GM18858 (cell line): ENCODE results near the gene CHSY3.
"Not testable (repeated sequence)": the region's sequence is repeated elsewhere in the genome, so short reads cannot be mapped to it uniquely, and the experiment has no call there.

Experiments
- ATAC-seq: cut with Tn5 transposase; IDR thresholded peaks from one replicate; pipeline ENCODE4 v1.9.1; 2021; ENCODE audit not compliant: unreplicated experiment

The CHSY3 gene

DNA sequence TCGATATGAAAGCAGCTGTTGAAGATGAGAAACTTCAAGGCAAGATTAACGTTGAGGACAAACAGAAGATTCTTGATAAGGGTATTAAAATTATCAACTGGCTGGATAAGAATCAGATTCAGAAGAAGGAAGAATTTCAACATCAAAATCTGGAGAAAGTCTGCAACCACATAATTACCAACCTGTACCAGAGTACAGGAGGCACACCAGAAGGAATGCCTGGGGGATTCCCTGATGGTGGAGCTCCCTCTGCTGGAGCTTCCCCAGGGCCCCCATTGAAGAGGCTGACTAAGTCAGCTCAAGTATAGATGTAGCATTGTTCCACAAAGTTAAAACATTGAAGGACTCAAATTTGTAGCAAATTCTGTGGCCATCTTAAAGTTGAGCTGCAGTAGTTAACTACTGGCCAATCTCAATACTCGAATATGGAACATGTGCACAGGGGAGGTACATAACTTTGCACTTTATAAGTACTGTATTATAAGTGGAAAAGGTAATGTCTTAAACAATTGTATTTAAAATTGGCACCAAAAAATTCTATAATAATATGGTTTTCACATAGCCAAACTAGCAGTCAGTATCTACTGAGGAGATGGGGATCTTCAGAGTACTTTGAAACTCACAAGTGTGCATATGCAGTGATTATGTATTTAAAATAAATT is 237.5 kb downstream of the CHSY3 start:
- peak; percentile 59 for ATAC-seq

DNA sequence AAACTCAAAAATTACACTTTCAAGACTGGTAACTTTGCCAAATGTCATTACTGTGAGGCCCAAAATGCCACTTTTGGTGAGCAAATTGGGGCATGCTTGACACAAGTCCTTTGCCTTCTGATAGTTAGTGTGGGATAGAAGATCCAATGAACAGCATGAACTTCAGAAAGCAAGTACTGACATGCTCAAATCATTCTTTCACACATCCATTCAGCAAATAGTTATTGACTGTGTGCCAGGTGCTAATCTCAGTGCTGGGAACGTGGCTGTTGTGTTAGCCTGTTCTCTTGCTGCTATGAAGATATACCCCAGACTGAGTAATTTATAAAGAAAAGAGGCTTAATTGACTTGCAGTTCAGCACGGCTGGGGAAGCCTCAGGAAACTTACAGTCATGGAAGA is 247.0 kb downstream of the CHSY3 start:
- ATAC-seq: no peak

DNA sequence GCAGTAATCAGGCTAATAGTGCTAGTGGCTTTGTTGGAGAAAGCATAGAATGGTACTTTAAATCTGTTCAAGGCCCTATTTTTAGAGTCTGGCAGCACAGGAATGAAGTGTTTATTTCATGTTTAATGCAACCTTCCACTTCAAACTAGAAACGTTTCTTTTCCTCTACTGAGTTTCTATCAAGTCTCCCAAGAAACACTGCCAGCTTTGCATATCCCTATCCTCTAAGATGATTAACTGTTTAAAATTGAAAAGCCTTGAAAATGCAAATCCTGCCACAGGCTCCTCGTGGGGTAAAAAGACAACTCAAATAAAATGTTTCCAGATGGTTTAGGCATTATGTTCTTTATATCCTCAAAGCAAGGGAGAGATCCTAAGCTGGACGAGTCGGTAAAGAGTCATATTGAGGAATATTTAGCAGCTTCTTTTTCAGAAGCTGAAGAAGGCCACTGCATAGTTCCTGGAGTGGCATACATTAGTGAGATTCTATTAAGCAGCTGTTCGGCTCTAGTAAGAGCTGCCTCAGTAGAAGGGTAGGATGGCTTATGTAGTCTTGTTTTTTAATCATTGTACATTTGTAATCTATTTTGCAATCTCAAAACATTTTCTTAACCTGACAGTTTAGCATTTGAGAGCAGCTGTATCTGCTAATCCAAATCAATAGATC is 251.2 kb downstream of the CHSY3 start:
- no peak for ATAC-seq

DNA sequence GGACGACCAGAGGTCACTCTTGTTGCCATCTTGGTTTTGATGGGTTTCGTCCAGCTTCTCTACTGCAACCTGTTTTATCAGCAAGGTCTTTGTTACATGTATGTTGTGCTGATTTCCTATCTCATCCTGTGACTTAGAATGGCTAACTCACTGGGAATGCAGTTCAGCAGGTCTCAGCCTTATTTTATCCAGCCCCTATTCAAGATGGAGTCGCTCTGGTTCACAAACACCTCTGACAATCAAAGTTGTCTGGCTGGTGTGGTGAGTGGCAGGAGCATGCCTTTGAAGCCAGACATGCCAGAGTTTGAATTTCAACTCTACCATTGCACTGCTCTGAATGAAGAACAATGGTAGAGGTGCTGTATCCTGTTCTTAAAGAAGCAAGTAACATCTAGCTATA is 253.8 kb downstream of the CHSY3 start:
- no peak for ATAC-seq

DNA sequence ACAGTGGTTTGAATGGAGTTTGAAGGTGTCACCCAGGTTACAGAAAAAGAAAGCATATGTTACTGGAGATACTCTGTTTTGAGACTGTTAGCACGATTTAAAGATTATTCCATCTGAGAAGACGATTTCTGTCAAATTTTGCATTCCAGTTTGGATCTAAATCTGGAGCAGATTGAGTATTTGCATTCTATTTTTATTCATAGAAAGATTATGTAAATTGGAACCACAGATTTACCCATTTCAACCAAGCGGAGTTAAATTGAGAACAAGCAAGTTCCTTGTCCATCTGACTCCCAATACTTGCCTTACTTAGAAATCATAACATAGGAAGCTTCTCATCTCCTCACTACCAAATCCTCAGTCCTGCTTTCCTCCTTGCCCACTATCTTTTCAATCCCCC is 255.7 kb downstream of the CHSY3 start:
- ATAC-seq: no peak

DNA sequence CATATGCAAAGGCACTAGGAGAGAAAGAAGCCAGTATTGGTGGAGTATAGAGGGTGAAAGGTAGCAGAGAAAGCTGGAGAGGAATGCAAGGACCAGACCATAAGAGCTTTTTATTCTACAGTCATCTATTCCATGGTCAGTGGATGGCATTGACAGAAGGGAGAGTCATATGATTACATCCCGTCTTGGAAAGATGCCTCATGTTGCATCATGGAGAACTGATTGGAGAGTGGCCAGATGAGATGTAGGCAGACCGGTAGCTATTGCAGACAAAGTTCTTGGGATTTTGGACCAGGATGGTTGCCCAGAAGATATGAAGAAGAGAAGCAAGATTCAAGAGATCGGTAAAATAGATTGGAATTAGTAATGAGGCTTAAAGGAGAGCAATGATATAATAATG is 260.7 kb downstream of the CHSY3 start:
- ATAC-seq: no peak

DNA sequence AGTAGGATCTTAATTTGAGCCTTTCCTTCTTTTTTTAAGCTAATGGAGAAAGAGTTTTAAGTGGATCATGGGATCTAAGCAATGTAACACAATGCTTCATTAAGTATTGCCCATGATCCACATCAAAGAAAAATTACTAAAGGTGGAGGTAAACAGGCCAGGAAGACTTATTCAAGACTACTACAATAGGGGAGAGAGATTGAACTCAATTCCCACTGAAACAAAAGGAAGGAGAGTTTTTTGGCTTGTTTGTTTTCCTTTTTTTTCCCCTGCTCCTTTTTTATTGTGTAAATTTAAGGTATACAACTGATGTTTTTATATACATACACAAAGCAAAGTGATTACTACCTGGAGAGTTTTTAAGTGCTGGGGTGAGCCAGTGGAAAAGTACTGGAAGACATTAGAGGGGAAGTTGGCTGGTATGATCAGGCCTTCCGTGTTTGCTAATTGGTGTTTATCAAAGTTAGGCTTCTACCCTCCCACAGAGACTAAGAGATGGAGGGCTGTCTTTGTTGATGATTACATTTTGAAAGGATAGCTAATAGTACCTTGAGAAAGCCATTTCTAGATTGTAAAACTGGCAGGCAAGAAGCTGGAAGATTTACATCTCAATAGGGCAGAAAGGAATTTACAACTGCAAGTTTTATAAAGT is 262.7 kb downstream of the CHSY3 start:
- ATAC-seq: no peak

DNA sequence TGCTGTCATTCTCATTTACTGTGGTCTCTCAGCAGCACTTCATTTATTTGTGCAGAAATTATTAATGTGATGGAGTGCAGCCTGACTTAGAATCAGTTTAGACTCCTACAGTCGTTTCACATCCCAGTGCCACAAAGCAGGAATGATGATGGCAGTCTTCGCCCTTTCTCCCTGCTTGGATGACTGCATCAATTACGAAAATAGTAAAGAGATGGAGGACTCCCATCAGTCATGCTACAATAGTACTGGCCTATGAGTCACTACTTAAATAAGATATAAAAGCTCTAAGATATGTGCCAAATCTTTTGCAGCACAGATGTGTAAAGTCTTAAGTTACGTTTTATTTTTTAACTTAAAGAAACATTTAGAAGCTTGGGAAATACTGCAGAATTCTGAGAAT is 263.9 kb downstream of the CHSY3 start:
- ATAC-seq: no peak

DNA sequence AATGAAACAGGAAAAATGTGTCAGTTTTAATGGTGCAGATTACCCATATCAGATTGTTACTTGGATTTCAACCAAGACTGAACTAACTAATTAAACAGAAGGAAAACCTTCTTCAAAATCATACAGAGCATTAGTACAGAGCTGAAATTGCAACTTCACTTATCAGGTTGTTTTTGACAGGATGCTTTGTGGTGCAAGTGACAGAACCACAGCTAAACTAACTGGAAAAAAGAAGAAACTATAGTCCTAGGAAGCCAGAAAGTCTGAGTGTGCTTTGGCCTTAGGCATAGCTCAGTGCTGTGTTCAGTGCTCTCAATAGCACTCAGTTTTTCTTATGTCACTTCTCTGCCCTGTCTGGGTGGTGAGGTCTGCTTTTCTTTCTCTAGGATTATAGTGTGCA is 267.4 kb downstream of the CHSY3 start:
- no peak for ATAC-seq

DNA sequence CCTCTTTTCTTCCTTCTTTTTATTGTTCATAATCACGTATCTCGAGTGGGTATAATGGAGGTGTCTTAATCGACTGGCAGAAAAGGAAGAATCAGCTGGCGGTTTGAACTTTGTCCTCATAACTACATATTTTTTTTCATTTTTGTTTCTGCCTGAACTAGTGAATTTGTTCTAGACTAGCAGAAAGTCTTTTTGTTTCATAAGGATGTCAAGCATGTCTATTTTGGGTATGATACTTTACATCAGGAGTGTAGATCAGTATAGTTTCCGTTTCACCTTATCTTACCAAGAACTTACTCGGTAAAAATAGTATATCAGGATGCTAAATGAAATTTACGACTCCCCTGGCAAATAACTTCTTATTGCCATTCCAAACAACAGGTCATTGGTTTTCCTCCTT is 278.9 kb downstream of the CHSY3 start:
- no peak for ATAC-seq

DNA sequence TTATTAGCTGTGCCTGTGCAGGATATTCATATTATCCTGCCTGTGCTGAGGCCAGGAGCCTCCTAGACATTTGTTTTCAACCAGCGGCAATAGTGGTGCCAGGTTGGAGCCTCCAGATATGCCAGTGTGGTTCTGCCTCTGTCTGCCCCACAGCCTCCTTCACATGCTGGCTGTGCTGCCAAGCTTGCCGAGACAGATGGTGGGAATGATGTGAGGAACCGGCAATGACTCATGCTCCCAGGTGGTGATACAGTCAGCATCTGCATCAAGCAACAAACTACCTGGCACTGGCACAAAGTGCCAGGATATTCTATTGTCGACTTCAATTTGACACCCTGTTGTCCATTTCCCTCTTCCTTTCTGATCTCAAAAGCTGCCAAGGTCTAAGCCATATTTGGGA is 285.7 kb downstream of the CHSY3 start:
- ATAC-seq: no peak

DNA sequence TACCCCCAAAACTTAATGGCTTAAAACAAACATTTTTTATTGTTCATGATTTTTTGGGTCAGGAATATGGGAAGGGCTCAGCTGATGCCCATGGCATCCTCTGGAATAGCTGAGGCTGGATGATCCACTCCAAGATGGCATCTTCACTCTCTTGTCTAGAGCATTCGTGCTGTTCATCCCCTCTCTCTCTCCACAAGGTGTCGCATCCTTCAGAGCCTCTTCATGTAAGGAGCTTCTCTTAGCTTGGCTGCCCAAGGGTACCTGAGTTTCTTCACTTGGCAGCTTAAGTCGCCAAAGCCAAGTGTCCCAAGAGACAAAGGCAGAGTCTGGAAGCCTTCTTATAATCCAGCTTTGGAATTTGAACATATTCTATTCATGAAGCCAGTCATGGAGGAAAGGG is 294.7 kb downstream of the CHSY3 start:
- ATAC-seq: no peak

DNA sequence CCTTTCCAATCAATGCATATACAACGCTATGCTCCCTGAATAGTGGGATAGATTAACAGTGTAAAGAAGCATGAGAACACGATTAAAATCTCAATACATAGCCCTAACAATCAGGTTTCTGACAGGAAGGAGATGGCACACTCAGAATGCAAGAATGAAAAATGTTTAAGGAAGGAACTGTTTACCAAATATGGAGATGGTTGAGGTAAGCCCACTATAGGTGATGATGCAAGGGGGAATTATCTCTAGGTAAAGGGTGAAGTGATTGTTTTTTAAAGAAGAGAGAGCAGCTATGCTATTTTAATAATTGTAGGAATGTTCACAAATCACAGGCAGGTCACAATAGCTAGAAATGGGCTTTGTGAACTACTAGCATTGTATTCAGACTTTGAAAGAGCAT is 302.4 kb downstream of the CHSY3 start:
- ATAC-seq: no peak

DNA sequence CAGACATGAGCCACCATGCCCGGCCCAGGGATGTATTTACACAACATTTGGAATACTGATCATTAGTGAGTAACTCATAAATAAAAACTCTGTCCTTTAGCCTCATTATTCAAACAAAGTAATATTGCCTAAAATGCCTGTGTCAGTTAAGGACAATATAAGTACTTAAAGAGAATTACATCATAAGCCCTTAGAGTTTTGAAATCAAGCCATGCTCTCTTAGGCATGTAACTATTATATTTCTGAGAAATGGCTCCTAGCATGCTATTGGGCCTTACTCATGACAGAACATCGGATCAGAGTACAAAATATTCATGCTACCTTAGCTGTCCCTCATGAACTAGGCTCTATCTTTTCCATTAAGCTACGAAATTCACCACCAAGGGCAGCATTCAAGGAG is 309.3 kb downstream of the CHSY3 start:
- ATAC-seq: no peak

DNA sequence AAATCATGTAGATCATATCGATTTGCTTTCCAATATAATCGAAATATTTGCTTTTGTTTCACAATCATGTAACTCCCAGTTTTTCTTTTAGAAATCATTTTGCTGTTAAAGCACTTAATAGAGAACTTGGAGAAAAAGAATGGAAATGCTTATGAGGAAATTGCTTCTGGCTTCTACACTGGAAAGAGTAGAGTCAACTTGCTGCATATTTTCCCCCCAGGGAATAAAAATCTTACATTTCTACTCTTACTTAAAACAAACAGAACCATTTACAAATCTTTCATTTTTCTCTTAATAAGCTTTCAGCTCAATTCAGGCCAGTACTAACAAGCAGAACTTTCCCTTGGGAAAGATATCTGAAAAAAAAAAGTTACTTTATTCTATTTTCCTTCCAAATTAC is 312.0 kb downstream of the CHSY3 start:
- ATAC-seq: no peak

DNA sequence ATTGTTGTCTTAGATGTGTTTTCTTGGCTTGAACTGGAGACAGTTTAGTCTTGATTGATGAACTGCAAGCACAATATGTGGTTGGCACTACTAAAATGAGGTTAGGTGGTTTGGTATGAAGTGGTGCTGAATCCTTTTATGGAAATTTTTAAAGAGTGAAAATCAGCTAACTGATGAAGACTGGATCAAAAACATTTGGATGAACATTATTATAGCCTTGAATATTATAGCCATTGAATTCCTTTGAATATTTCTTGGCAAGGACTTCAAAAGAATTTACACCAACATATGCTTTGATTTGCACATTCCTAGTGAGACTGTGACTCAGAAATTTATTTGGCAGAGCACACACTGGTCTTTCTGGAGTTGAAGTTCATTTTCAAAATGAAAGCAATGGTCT is 318.3 kb downstream of the CHSY3 start:
- no peak for ATAC-seq

DNA sequence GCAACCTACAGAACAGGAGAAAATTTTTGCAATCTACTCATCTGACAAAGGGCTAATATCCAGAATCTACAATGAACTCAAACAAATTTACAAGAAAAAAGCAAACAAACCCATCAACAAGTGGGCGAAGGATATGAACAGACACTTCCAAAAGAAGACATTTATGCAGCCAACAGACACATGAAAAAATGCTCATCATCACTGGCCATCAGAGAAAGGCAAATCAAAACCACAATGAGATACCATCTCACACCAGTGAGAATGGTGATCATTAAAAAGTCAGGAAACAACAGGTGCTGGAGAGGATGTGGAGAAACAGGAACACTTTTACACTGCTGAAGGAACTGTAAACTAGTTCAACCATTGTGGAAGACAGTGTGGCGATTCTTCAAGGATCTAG is 322.3 kb downstream of the CHSY3 start:
- ATAC-seq: not testable (repeated sequence)

DNA sequence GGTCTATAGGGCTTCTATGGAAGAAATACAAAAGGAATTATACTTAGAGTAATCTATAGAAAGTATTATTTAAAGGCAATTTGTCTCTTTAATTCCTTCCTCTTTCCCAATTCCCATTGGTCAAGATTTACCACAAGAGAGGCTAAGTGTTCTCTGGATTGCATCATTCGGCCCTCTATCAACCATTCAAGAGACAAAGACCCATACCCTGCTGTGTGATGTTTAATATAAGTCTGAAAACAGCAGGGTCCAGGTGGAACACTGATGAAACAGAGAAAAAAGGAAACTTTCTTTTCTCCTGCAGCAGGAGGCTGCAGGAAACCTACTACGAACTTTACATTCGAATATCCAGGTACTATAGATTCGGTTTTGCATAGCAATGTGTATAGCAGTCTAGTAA is 323.4 kb downstream of the CHSY3 start:
- ATAC-seq: no peak

DNA sequence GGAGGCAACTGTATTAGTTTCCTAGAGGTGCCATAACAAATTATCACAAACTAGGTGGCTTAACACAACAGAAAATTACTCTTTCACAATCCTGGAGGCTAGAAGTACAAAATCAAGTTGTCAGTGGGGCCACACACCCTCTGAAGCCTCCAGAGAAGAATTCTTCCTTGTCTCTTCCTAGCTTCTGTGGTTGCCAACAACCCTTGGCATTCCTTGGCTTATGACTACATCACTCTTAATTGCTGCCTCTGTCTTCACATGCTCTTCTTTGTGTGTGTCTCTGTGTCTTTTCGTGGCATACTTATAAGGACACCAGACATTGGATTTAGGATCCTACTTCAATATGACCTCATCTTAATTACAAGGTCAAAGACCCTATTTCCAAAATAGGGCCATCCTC is 327.5 kb downstream of the CHSY3 start:
- no peak for ATAC-seq

DNA sequence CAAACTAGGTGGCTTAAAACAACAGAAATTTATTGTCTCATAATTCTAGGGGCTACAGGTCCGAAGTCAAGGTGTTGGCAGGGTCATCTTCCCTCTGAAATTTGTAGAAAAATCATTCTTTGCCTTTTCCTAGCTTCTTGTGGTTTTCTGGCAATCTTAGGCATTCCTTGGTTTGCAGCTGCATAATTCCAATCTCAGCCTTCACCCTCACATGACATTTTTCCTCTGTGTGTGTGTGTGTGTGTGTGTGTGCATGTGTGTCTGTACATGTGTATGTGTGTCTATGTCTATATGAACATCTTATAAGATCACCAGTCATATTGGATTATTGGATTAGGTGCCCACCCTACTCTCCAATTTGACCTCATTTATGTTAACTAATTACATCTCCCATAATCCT is 330.6 kb downstream of the CHSY3 start:
- no peak for ATAC-seq
